ENCODE measurements around the gene PRKACA. TPM values are rescaled to one million over a fixed set of nuclear protein-coding genes. Genes with fewer than 3 reads are reported as not detected.

Gene PRKACA
- total RNA-seq, 1 donor, result 44.0 TPM

DNA sequence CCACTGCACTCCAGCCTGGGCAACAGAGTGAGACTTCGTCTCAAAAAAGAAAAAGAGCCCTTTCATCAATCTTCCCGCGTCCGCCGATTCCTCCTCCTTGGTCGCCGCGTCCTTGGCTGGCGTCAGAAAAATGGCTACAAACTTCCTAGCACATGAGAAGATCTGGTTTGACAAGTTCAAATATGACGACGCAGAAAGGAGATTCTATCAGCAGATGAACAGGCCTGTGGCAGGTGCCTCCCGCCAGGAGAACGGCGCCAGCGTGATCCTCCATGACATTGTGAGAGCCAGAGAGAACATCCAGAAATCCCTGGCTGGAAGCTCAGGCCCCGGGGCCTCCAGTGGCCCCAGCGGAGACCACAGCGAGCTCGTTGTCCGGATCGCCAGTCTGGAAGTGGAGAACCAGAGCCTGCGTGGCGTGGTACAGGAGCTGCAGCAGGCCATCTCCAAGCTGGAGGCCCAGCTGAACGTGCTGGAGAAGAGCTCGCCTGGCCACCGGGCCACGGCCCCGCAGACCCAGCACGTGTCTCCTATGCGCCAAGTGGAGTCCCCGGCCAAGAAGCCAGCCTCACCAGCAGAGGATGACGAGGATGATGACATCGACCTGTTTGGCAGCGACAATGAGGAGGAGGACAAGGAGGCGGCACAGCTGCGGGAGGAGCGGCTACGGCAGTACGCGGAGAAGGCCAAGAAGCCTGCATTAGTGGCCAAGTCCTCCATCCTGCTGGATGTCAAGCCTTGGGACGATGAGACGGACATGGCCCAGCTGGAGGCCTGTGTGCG is 47.1 kb downstream of the PRKACA start:
- TF ChIP-seq, protein P1, sequence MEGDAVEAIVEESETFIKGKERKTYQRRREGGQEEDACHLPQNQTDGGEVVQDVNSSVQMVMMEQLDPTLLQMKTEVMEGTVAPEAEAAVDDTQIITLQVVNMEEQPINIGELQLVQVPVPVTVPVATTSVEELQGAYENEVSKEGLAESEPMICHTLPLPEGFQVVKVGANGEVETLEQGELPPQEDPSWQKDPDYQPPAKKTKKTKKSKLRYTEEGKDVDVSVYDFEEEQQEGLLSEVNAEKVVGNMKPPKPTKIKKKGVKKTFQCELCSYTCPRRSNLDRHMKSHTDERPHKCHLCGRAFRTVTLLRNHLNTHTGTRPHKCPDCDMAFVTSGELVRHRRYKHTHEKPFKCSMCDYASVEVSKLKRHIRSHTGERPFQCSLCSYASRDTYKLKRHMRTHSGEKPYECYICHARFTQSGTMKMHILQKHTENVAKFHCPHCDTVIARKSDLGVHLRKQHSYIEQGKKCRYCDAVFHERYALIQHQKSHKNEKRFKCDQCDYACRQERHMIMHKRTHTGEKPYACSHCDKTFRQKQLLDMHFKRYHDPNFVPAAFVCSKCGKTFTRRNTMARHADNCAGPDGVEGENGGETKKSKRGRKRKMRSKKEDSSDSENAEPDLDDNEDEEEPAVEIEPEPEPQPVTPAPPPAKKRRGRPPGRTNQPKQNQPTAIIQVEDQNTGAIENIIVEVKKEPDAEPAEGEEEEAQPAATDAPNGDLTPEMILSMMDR (IDR thresholded peaks at IDR 0.05; ENCODE audit: insufficient read depth, low read length), result no peak
- DNase-seq (ENCODE audit: low read depth), result no peak
- no peak overlapping the region for H3K4me3 ChIP-seq (ENCODE audit: low read depth, low read length)

DNA sequence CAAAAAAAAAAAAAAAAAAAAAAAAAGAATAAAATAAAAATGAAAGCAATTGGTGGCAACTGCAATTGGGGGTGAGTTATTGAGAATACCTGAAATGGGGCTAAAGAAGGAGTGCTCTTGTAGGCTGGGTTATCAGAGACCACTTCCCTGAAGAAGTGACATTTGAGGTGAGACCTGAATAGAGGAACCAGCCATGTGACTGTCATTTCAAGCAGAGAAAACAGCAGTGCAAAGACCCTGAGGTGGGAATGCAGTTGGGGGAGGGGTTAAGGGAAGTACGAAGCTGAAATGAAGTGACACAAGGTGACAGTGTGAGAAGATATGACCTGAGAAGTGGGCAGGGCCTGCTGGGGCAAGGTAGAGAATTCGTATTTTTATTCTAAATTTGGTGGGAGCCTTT is 51.4 kb downstream of the PRKACA start:
- DNase-seq (ENCODE audit: low read depth), result no peak
- TF ChIP-seq, protein P1 (IDR thresholded peaks at IDR 0.05; ENCODE audit: insufficient read depth, low read length), result no peak
- H3K4me3 ChIP-seq (ENCODE audit: low read depth, low read length), result no peak overlapping the region

DNA sequence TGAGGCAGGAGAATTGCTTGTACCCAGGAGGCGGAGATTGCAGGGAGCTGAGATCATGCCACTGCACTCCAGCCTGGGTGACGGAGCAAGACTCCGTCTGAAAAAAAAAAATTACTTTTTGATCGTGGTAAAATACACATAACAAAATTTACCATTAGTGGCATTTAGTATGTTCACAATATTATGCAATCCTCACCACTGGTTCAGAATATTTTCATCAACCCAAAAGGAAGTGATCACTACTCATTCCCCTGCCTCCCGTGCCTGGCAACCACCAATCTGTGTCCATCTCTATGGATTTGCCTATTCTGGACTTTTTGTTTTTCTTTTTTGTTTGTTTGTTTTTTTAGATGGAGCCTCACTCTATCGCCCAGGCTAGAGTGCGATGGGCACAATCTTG is 54.5 kb downstream of the PRKACA start:
- TF ChIP-seq, protein P1 (IDR thresholded peaks at IDR 0.05; ENCODE audit: insufficient read depth, low read length), result no peak
- no peak overlapping the region for H3K4me3 ChIP-seq (ENCODE audit: low read depth, low read length)
- no peak for DNase-seq (ENCODE audit: low read depth)

DNA sequence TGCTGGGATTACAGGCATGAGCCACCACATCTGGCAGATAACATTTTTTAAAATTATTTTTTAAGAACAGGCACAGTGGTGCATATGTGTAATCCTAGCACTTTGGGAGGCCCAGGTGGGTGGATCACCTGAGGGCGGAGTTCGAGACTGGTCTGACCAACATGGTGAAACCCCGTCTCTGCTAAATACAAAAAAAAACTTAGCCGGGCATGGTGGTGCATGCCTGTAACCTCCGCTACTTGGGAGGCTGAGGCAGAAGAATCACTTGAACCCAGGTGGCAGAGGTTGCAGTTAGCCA is 55.1 kb downstream of the PRKACA start:
- no peak overlapping the region for H3K4me3 ChIP-seq (ENCODE audit: low read depth, low read length)
- TF ChIP-seq, protein P1 (IDR thresholded peaks at IDR 0.05; ENCODE audit: insufficient read depth, low read length), result no peak
- DNase-seq (ENCODE audit: low read depth), result no peak

DNA sequence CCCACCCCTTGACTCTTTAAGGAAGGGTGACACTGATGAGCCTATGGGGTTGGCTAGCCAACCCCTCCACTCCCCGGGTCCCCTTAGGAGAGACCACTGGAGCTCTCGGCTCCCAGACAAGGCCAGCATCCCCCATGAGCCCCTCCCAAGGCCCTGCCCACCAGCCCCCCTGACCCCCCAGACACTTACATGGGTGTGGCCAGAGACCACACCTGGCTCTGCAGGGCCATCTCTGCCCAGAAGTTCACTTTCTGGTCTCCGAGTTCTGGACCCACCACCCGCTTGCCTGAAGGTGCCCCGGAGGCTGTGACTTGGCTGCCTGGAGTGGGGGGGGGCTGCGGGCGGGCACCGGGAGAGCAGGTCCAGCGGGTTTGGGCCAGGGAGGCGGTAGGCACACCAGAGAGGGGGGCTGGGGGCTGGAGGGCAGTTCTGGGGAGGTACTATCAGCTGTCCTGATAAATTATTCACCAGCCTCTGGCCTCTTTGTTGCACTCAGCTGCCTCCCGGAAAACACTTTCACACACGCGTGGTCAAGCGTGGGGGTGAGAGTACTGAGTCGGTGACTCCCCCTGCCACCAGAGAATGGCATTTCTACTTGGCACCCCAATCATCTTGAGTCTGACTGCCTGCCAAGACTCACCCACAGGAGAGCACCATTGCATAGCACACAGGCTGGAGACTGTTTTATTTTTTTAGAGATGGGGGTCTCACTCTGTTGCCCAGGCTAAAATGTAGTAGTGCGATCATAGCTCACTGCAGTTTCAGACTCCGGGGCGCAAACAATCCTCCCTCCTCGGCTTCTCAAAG is 55.6 kb downstream of the PRKACA start, which contains the start of gene PALM3:
PALM3 (minus strand) TSS at position 326 of the 807 bp plus-strand sequence; CDS start at position 230, 96 bp downstream.
- no peak within 1 kb of the TSS for H3K4me3 ChIP-seq (ENCODE audit: low read depth, low read length)
- TF ChIP-seq, protein P1 (IDR thresholded peaks at IDR 0.05; ENCODE audit: insufficient read depth, low read length), result no peak
- DNase-seq (ENCODE audit: low read depth), result no peak

DNA sequence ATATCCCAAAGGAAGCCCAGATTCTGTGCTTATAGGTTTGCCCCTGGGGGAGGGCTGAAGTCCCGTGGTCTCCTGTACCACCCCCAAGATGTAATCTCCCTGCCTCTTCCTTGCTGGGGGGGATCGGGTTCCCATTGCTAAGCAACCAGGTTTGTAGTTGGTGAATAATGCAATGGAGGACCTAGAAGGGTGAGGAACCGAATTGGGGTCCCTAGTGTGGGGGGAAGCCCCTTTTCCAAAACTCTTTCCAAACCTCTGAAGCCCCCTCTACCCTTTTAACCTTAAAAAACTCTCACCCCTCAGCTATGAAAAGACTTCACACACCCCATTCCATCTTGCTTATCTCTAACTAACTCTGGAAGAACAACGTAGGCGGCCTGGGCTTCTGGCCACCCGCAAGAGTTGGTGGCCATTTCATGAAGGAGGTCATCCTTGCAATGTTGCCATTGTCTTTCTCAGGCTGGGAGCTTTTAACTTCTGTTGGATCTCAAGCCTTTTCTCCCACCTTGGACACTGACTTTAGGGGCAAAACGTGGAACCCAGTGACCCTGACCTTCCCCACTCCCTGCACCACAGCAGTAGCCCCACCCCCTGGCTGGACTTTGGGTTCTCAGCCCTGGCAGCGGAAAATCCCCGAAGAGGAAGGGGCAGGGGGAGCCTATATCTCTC is 56.3 kb downstream of the PRKACA start:
- H3K4me3 ChIP-seq (ENCODE audit: low read depth, low read length), result no peak overlapping the region
- TF ChIP-seq, protein P1 (IDR thresholded peaks at IDR 0.05; ENCODE audit: insufficient read depth, low read length), result no peak
- DNase-seq (ENCODE audit: low read depth), result peak; percentile 31

All from fibroblast of the aortic adventitia (primary cell).